ENCODE data around the gene EXOC2.

DNA sequence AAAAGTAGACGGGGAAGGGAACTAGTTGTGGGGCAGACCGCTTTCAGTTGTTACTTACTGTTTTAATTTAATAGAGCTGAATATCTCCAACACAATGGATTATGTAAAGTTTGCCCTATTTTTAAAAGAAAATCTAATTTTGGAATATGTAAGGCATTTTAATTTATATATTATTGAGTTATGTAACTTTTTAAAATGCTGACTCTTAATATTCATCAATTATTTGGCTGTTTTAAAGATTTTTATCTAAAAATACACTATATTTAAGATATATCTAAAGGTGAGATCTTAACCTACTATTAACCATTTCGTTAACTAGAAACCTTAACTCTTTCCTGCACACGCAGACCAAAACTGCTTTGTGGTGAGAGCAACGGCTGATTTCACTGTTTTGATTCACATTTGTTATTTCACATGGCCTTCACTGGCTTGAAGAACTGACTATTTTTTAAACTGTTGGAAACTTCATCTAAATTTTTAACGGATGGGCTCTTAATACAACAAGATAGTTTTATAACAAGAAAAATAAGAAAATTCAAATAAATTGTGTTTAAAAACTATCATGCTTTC is 123.9 kb downstream of the EXOC2 start:
- TF ChIP-seq, protein P1, sequence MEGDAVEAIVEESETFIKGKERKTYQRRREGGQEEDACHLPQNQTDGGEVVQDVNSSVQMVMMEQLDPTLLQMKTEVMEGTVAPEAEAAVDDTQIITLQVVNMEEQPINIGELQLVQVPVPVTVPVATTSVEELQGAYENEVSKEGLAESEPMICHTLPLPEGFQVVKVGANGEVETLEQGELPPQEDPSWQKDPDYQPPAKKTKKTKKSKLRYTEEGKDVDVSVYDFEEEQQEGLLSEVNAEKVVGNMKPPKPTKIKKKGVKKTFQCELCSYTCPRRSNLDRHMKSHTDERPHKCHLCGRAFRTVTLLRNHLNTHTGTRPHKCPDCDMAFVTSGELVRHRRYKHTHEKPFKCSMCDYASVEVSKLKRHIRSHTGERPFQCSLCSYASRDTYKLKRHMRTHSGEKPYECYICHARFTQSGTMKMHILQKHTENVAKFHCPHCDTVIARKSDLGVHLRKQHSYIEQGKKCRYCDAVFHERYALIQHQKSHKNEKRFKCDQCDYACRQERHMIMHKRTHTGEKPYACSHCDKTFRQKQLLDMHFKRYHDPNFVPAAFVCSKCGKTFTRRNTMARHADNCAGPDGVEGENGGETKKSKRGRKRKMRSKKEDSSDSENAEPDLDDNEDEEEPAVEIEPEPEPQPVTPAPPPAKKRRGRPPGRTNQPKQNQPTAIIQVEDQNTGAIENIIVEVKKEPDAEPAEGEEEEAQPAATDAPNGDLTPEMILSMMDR (IDR thresholded peaks at IDR 0.05 in 8 of 11, conservative IDR thresholded peaks at IDR 0.05 in 3 of 11) = no peak
- TF ChIP-seq POLR2A (IDR thresholded peaks at IDR 0.05) = no peak

Measured in spleen (tissue), 7 donors.